Ishikawa (cell line): Measurements from ENCODE around the gene SGCG.

Source experiments
- CEBPB ChIP-seq: IDR thresholded peaks from 2 replicates; pipeline ENCODE4 v1.6.1; 2012
- EGR1 ChIP-seq: IDR thresholded peaks from 2 replicates; pipeline ENCODE4 v1.6.1; 2012
- MAX ChIP-seq: IDR thresholded peaks from 2 replicates; pipeline ENCODE4 v1.6.1; 2012
- REST ChIP-seq: IDR thresholded peaks from 2 replicates; pipeline ENCODE4 v1.6.1; 2012; ENCODE audit warnings: low read depth, mild to moderate bottlenecking
- TAF1 ChIP-seq: IDR thresholded peaks from 2 replicates; pipeline ENCODE4 v1.6.1; 2012; ENCODE audit warnings: low read depth, mild to moderate bottlenecking
- TEAD4 ChIP-seq: IDR thresholded peaks from 2 replicates; pipeline ENCODE4 v1.6.1; 2012
- YY1 ChIP-seq: IDR thresholded peaks from 2 replicates; pipeline ENCODE4 v1.6.1; 2012; ENCODE audit warnings: low read depth
- ZBTB7A ChIP-seq: IDR thresholded peaks from 2 replicates; pipeline ENCODE4 v1.6.1; 2012; ENCODE audit warnings: low read depth

GRCh38 chr13:23134542-23134941, 46.2 kb upstream of the SGCG start:
- TF ChIP-seq TAF1: no peak
- no peak for TF ChIP-seq YY1
- TF ChIP-seq TEAD4: no peak
- TF ChIP-seq ZBTB7A: no peak
- TF ChIP-seq CEBPB: no peak
- no peak for TF ChIP-seq MAX
- no peak for TF ChIP-seq REST
- no peak for TF ChIP-seq EGR1
